Spinal cord (tissue), 10 donors: Measurements from ENCODE around the gene DPH1. TPM values are rescaled to one million over a fixed set of nuclear protein-coding genes. Genes with fewer than 3 reads are reported as not detected.
A peak's percentile ranks its signal among the peaks of the same experiment; 100 is the strongest.

Source experiments
- DNase-seq, 6 donors: peaks; one replicate each; pipeline versions ENCODE4 v3.0.0 to v3.0.0-alpha.2; 2013 to 2015; ENCODE audit warnings: low spot score in 6 of 6, low read depth in 4 of 6
- H3K27ac ChIP-seq: one replicate; pipeline ENCODE4 v1.5.1; 2013; ENCODE audit warnings: low read depth, low read length, control low read depth
- H3K27me3 ChIP-seq: one replicate; pipeline ENCODE4 v1.6.1; 2013; ENCODE audit warnings: low read length; ENCODE audit not compliant: control insufficient read depth, insufficient read depth
- H3K36me3 ChIP-seq: one replicate; pipeline ENCODE4 v1.6.1; 2013; ENCODE audit warnings: low read length; ENCODE audit not compliant: control insufficient read depth, insufficient read depth
- H3K4me1 ChIP-seq: one replicate; pipeline ENCODE4 v1.6.1; 2013; ENCODE audit warnings: low read length; ENCODE audit not compliant: control insufficient read depth, insufficient read depth
- H3K4me3 ChIP-seq: one replicate; pipeline ENCODE4 v1.5.1; 2013; ENCODE audit warnings: low read depth, low read length, control low read depth
- H3K9me3 ChIP-seq: one replicate; pipeline ENCODE4 v1.6.1; 2013; ENCODE audit warnings: low read length; ENCODE audit not compliant: control insufficient read depth, insufficient read depth
- WGBS: methylation state at CpG from one replicate; pipeline ENCODE4 v1.1.5; 2013; ENCODE audit warnings: missing lambda C conversion rate; ENCODE audit not compliant: insufficient coverage; 5-methylcytosine and 5-hydroxymethylcytosine counted together
- polyA plus RNA-seq, 2 donors: library from polyadenylated mRNA; unstranded; fragments of 120-200 nt; gene quantifications; one replicate each; pipeline ENCODE4 v1.2.1, GENCODE V29; 2013; ENCODE audit not compliant: insufficient read length in 2 of 2
- small RNA-seq: library from RNA; depleted of rRNA; stranded (forward); fragments of <200 nt; gene quantifications from one replicate; pipeline ENCODE3, GENCODE V24; 2014; ENCODE audit warnings: low replicate concordance
- total RNA-seq, 2 donors: library from RNA; depleted of rRNA in 1 of 2; stranded (reverse); fragments of 120-200 nt in 1 of 2; fragments of >200 nt in 1 of 2; gene quantifications; one replicate each; pipeline versions ENCODE4 v1.2.3 to v1.2.4, GENCODE V29; 2013 to 2014
- donor health status: healthy.

The DPH1 gene
- total and polyA plus RNA-seq, 4 donors = 21.5 to 83.7 (median 46.5) TPM

- Histone ChIP-seq H3K27ac (peak overlapping the region; percentile 94), H3K9me3 (no peaks in the 10 kb centered on the region), H3K27me3 (no peaks in the 10 kb centered on the region), H3K36me3 (peaks cover 18% of the 10 kb centered on the region), H3K4me1 (peaks cover 73% of the 10 kb centered on the region), H3K4me3 (no peak overlapping the region)
- DNase-seq = no peak
- 79% methylated on average over 9 of the region's 10 CpGs for WGBS
Measured at GRCh38 chr17:2087597-2088211, 57.8 kb downstream of the DPH1 start.

GRCh38 chr17:2089021-2089422 lies 59.1 kb downstream of the DPH1 start:
- Histone ChIP-seq H3K9me3 (no peaks in the 10 kb centered on the region), H3K27me3 (no peaks in the 10 kb centered on the region), H3K27ac (peak overlapping the region; percentile 94), H3K36me3 (peaks cover 11% of the 10 kb centered on the region), H3K4me3 (peak overlapping the region; percentile 26), H3K4me1 (peaks cover 70% of the 10 kb centered on the region)
- 53% methylated on average over 2 of the region's 8 CpGs for WGBS
- no peak for DNase-seq

DNA sequence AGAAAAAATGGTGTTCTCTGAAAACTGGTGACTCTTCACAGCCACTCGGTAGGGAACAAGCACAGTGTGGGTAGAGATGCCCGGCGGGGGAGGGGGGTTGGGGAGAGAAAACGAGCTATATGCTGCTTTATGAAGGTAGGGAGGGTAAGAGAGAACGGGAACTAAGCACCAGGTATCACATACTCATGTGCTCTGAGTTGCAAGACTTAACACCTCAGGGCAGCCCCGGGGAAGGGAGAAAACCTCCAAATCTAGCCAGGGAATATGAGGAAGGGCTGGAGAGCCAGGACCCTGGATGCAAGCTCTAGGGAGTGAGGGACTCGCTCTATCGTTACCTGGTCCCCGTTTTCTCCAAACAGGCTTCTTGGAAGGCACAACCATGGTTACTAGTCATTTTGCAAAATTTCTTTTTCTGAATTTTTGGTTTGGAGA lies 60.3 kb downstream of the DPH1 start:
- no CpG with 5 or more reads among the region's 9 CpGs for WGBS
- no peak for DNase-seq
- peak overlapping the region; percentile 7 for H3K4me3 ChIP-seq
- peak overlapping the region; percentile 94 for H3K27ac ChIP-seq
- H3K9me3 ChIP-seq = no peaks in the 10 kb centered on the region
- peaks cover 1% of the 10 kb centered on the region for H3K36me3 ChIP-seq
- H3K27me3 ChIP-seq = no peaks in the 10 kb centered on the region
- peaks cover 67% of the 10 kb centered on the region for H3K4me1 ChIP-seq

DNA sequence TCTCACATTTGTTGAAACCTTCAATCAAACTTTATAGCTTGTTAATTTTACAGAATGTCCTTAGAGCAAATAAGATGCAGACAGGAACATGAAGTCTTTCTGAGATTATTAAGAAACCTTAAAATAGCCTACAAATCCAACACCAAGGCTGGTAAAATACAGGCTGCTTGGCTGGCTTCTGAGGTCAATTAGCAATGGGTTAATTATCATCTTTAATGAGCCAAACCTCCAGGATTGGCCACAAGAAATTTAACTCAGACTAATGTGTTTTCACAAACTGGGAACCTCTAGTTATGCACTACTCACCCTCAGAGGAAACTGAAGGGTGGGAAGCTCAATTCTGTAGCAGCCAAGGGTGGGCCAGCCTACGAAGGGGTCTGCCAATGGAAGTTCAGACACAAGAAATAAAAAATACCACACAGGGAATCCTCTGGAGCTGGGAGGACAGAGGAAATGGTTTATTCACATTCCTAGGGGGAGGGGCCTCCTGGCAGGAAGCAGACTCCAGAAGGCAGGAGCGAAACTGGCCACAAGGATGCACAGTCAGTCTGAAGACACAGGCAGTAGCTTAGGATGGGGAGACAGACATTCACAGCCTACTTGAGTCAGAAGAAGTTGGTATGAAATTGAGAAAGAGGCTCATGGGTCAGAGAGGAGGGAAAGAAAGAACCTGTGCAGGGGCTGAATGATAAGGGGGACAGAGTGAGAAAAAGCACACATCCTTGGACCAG lies 61.0 kb downstream of the DPH1 start:
- peak in 3 of 6 donors; percentile 44 to 87 (median 60) for DNase-seq
- Histone ChIP-seq H3K27ac (peak overlapping the region; percentile 94), H3K9me3 (no peaks in the 10 kb centered on the region), H3K4me3 (no peak overlapping the region), H3K27me3 (no peaks in the 10 kb centered on the region), H3K36me3 (no peaks in the 10 kb centered on the region), H3K4me1 (peaks cover 63% of the 10 kb centered on the region)
- 33% methylated on average over 1 of the region's 2 CpGs for WGBS

DNA sequence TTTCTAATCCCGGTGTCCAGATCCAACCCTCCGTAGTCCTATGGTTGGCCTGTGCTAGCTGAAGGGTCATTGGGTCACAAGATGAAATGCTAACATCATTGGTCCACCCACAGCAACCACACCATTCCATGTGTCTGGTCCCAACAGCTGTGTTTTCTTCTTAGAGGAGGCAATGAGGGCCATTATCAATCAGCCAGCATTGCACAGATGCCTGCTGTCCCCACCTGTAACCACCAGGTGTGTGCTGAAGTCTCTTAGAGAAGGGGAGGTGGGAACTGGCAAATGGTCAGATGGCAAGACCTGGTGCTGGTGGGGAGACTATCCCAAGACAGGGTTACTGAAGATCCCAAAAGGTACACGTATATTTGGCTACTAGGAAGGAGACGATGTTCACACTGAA lies 62.3 kb downstream of the DPH1 start:
- Histone ChIP-seq H3K27ac (peak overlapping the region; percentile 43), H3K27me3 (no peaks in the 10 kb centered on the region), H3K4me3 (no peak overlapping the region), H3K4me1 (peaks cover 50% of the 10 kb centered on the region), H3K9me3 (no peaks in the 10 kb centered on the region), H3K36me3 (no peaks in the 10 kb centered on the region)
- no peak for DNase-seq
- 99% methylated on average over 4 of the region's 4 CpGs for WGBS

- H3K36me3 ChIP-seq = no peaks in the 10 kb centered on the region
- no peak overlapping the region for H3K27ac ChIP-seq
- 84% methylated on average over 2 of the region's 5 CpGs for WGBS
Measured at GRCh38 chr17:2093349-2093748, 63.4 kb downstream of the DPH1 start.

More at GRCh38 chr17:2093349-2093748, 63.4 kb downstream of the DPH1 start:
- no peak overlapping the region for H3K4me3 ChIP-seq
- H3K9me3 ChIP-seq = no peaks in the 10 kb centered on the region
- peaks cover 40% of the 10 kb centered on the region for H3K4me1 ChIP-seq
- DNase-seq = no peak
- no peaks in the 10 kb centered on the region for H3K27me3 ChIP-seq

Small RNA genes within 50 kb of the gene (small RNA-seq; reads per million reads assigned to genes)
- gene AC090617.9 (not detected), gene MIR132 (32.0 reads per million, percentile 97 among the genes with 10 or more reads in this experiment), gene MIR212 (11.1 reads per million, percentile 96 among the genes with 10 or more reads in this experiment), gene OVCA2 (not detected)

Other genes starting within 250 kb of the DPH1 start
- gene SMYD4, start 200.3 kb upstream of the DPH1 start, total RNA-seq = 10 to 100 TPM; 12.3 to 13.4 TPM
- 10 to 100 TPM; 11.8 to 20.1 TPM for gene SMYD4, start 200.3 kb upstream of the DPH1 start, polyA plus RNA-seq
- gene RPA1, start 200.1 kb upstream of the DPH1 start, total RNA-seq = 10 to 100 TPM; 25.2 to 27.8 TPM
- gene RPA1, start 200.1 kb upstream of the DPH1 start, polyA plus RNA-seq = 10 to 100 TPM; 88.3 to 89.5 TPM
- 10 to 100 TPM in 1 of 2 donors, 1 to 10 TPM in 1; 5.6 to 11.6 TPM for gene RTN4RL1, start 4.8 kb upstream of the DPH1 start, total RNA-seq
- 10 to 100 TPM in 1 of 2 donors, 1 to 10 TPM in 1; 8.0 to 11.4 TPM for gene RTN4RL1, start 4.8 kb upstream of the DPH1 start, polyA plus RNA-seq
- 10 to 100 TPM; 15.8 to 36.4 TPM for gene OVCA2, start 11.9 kb downstream of the DPH1 start, total RNA-seq
- 10 to 100 TPM; 14.7 to 15.9 TPM for gene OVCA2, start 11.9 kb downstream of the DPH1 start, polyA plus RNA-seq
- 10 to 100 TPM; 11.9 to 46.5 TPM for gene HIC1, start 24.9 kb downstream of the DPH1 start, total RNA-seq
- gene HIC1, start 24.9 kb downstream of the DPH1 start, polyA plus RNA-seq = 10 to 100 TPM in 1 of 2 donors, 1 to 10 TPM in 1; 8.6 to 16.6 TPM